RCC 7860 (cell line): Measurements from ENCODE around the gene FAH.
A peak's percentile ranks its signal among the peaks of the same experiment; 100 is the strongest.
"Not testable (repeated sequence)": the region's sequence is repeated elsewhere in the genome, so short reads cannot be mapped to it uniquely, and the experiment has no call there.

Experiments
- DNase-seq: peaks from one replicate; pipeline ENCODE4 v3.0.0-alpha.2; 2015; ENCODE audit warnings: low spot score
- FAIRE-seq: peaks from 2 replicates; lab custom pipeline; 2012; peaks lifted over from hg19 to GRCh38; lab: Jason Lieb, UNC

Gene FAH

GRCh38 chr15:80152896-80153876, at the start of gene FAH:
TSS of gene FAH (plus strand) at chr15:80152999. CDS start at chr15:80153055, 56 bp downstream.
- FAIRE-seq (no peak), DNase-seq (peak; percentile 19)

- DNase-seq (no peak), FAIRE-seq (no peak)
These were observed 47.6 kb upstream of the FAH start for GRCh38 chr15:80105193-80105592.

- DNase-seq = peak; percentile 37
- peak; percentile 68 for FAIRE-seq
These were observed 47.2 kb upstream of the FAH start for GRCh38 chr15:80105595-80105994.

- no peak for FAIRE-seq
- no peak for DNase-seq
These were observed 46.7 kb upstream of the FAH start for GRCh38 chr15:80106051-80106450.

- FAIRE-seq = no peak
These were observed 45.6 kb upstream of the FAH start for GRCh38 chr15:80107204-80107603.

GRCh38 chr15:80107774-80108173, 45.0 kb upstream of the FAH start:
- no peak for FAIRE-seq
- DNase-seq = no peak

More at GRCh38 chr15:80107204-80107603, 45.6 kb upstream of the FAH start:
- no peak for DNase-seq

GRCh38 chr15:80109388-80109787, 43.4 kb upstream of the FAH start:
- FAIRE-seq (no peak), DNase-seq (no peak)

- DNase-seq (no peak), FAIRE-seq (no peak)
These were observed 41.9 kb upstream of the FAH start for GRCh38 chr15:80110920-80111319.

- DNase-seq = no peak
- FAIRE-seq = no peak
These were observed 38.7 kb upstream of the FAH start for GRCh38 chr15:80114114-80114513.

- no peak for FAIRE-seq
- DNase-seq = no peak
These were observed 37.8 kb upstream of the FAH start for GRCh38 chr15:80115021-80115420.

- FAIRE-seq (no peak), DNase-seq (no peak)
These were observed 33.8 kb upstream of the FAH start for GRCh38 chr15:80118956-80119355.

- no peak for FAIRE-seq
- no peak for DNase-seq
These were observed 32.2 kb upstream of the FAH start for GRCh38 chr15:80120636-80121035.

- DNase-seq (peak; percentile 17), FAIRE-seq (no peak)
These were observed 31.3 kb upstream of the FAH start for GRCh38 chr15:80121546-80121945.

- FAIRE-seq (no peak), DNase-seq (no peak)
These were observed 29.8 kb upstream of the FAH start for GRCh38 chr15:80123034-80123433.

- not testable (repeated sequence) for FAIRE-seq, DNase-seq
These were observed 25.5 kb upstream of the FAH start for GRCh38 chr15:80127253-80127652.

- FAIRE-seq = no peak
- no peak for DNase-seq
These were observed 24.9 kb upstream of the FAH start for GRCh38 chr15:80127911-80128310.

- no peak for FAIRE-seq
- no peak for DNase-seq
These were observed 20.4 kb upstream of the FAH start for GRCh38 chr15:80132382-80132781.

- DNase-seq (no peak), FAIRE-seq (no peak)
These were observed 15.9 kb upstream of the FAH start for GRCh38 chr15:80136854-80137253.

- DNase-seq (no peak), FAIRE-seq (no peak)
These were observed 13.8 kb upstream of the FAH start for GRCh38 chr15:80138961-80139360.

GRCh38 chr15:80140909-80141308, 11.9 kb upstream of the FAH start:
- FAIRE-seq (no peak), DNase-seq (no peak)

GRCh38 chr15:80141916-80142598, 10.7 kb upstream of the FAH start:
- FAIRE-seq = no peak

GRCh38 chr15:80142646-80143045, 10.2 kb upstream of the FAH start:
- FAIRE-seq (no peak), DNase-seq (no peak)

More at GRCh38 chr15:80141916-80142598, 10.7 kb upstream of the FAH start:
- no peak for DNase-seq
